AG08396 (cell line): ENCODE measurements around the gene SNX4.
"Not testable (repeated sequence)": the region's sequence is repeated elsewhere in the genome, so short reads cannot be mapped to it uniquely, and the experiment has no call there.

Source experiments
- DNase-seq: peaks from one replicate; pipeline ENCODE4 v3.0.0; 2012; ENCODE audit warnings: low spot score, mixed read lengths

The SNX4 gene

GRCh38 chr3:125519678-125520562 is at the start of gene SNX4:
Gene SNX4, minus strand, starts transcription at chr3:125520202. Its CDS starts 30 bp downstream, at chr3:125520172.
- peak; percentile 94 for DNase-seq

- DNase-seq: peak; percentile 43
Measured at GRCh38 chr3:125556314-125556713, 36.3 kb upstream of the SNX4 start.

DNA sequence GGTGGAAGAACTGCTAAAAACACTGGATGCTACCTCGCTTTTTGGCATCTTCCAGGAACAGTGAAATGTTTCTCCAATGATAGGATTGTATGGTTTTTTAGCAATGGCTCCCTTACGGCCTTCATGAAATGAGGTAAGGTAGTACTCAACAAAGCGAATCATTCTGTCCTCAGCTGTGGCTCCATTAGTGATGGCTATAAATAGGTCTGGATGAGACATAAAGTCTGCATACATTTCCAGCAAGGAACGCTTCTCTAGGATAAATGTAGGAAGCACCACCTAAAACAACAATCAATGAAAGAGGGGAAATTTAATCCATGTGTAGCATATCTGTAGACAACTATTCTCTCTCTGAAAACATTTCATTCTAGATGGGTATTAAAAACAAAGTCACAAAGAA is 32.4 kb upstream of the SNX4 start:
- no peak for DNase-seq

DNA sequence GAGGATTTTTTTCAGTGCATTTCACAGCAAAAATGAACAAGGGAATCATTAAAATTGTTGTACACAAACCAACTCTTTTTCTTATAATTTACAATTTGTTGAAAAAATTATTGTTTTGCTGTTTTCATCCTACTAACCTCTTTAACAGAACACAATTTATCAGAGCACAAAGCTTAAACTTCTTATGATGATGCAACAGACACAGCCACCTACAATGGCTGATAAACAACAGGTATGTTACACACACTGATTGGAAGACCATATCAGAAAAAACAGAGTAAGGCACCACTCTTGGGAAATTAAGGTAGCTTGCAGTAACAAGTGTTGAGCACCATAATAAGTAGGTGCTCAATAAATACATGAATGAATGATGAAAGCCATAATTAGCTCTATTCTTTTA is 8.9 kb upstream of the SNX4 start:
- no peak for DNase-seq

- DNase-seq: no peak
Measured at GRCh38 chr3:125525153-125525552, 5.2 kb upstream of the SNX4 start.

- DNase-seq: not testable (repeated sequence)
Measured at GRCh38 chr3:125520563-125520919, 539 bp upstream of the SNX4 start.

- no peak for DNase-seq
Measured at GRCh38 chr3:125515421-125515820, 4.6 kb downstream of the SNX4 start.

- DNase-seq: no peak
Measured at GRCh38 chr3:125513490-125514115, 6.4 kb downstream of the SNX4 start.

- no peak for DNase-seq
Measured at GRCh38 chr3:125512135-125512920, 7.7 kb downstream of the SNX4 start.

GRCh38 chr3:125511420-125512118 is 8.4 kb downstream of the SNX4 start:
- DNase-seq: no peak

- no peak for DNase-seq
Measured at GRCh38 chr3:125507128-125507527, 12.9 kb downstream of the SNX4 start.

DNA sequence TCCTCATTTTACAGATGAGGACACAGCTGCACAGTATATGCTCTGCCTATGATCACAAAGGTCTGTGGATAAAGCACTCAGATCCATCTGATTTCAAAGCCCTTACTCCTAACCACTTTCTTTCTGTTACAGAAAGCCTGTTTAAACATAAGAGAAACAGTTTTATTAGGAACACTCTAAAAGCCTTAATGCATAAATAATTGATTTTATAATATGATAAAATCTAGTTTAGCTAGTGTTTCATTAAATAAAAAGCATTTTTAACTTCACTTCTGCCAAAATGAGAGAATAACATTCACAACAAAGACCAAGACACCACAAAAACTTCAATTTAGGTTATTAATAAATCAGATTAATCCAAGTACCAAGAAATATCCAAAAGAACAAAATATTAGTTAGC is 21.4 kb downstream of the SNX4 start:
- no peak for DNase-seq

DNA sequence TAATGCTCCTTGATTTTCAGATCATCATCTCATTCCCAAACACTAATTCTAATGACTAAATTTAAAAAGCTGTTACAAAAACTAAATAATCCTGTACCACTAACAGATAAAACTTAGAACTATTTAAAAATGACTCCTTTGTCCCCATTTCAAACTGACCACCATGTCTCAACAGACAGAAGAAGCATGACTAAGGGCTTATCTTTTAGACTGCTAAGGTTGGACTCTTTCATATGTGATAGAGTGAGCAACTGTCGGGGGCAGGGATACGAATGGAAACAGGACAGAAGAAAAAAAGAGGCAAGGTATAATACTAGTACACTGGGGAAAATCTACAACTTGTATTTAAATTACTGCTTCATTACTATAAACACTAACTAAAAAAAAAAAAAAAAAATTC is 23.3 kb downstream of the SNX4 start:
- DNase-seq: no peak

DNA sequence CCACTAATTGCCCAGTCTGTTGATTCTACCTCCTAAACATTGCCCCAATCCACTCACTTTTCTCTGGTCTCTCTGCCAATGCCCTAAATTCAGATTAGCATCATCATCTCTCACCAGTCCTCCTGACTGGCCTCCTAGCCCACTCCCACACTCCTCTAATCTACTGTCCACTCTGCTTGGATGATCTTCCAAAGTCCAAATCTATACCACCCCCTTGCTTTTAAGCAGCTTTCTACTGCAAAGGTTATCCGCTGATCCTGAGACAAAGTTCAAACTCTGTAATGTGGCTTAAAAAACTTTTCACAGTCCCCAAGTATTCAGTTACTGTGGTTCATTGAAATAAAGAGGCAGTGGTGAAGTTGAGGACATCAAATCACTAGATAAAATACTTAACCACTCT is 37.6 kb downstream of the SNX4 start:
- DNase-seq: no peak

DNA sequence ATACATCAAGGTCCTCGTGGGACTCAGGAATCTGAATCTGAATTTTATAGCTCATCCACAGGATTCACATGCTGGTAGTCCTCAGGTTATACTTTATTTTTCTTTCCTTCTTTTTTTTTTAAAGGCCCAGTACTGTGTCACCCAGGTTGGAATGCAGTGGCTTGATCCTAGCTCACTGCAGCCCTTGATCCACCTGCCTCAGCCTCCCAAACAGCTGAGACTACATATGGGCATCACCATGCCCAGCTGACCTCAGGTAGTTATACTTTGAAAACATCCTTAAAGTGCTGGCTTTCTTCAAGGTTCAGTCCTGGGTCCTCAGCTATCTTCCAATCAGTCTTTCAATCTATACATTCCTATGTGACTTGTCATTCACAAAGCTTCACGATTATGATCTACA is 38.2 kb downstream of the SNX4 start:
- no peak for DNase-seq

DNA sequence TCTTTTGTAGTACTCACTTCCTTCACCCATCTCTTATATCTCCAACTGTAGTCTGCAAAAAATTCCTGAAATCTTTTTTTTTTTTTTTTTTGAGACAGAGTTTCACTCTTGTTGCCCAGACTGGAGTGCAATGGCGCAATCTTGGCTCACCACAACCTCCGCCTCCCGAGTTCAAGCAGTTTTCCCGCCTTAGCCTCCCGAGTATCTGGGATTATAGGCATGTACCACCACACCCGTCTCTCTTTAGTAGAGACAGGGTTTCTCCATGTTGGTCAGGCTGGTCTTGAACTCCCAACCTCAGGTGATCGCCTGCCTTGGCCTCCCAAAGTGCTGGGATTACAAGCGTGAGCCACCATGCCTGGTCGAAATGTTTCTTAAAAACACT is 38.6 kb downstream of the SNX4 start:
- DNase-seq: not testable (repeated sequence)

GRCh38 chr3:125480656-125481374 is 39.2 kb downstream of the SNX4 start:
- peak; percentile 30 for DNase-seq

- no peak for DNase-seq
Measured at GRCh38 chr3:125479091-125479490, 40.9 kb downstream of the SNX4 start.

DNA sequence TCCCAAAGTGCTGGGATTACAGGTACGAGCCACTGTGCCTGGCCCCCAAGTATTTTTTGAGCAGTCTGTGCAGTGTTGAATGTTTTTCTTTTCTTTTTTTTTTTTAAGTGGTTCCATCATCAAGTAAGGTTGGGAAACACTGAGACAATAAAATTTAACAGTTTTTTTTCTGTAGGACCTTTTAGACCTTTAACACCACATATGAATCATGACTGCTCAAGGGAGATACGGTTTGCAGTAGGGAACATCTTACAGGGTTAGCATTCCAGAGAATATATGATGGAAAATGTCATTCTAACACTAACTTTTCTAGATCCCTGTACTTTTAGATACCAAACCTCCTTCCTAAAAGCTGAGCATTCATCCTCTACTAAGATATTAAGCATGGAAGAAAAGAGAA is 41.7 kb downstream of the SNX4 start:
- no peak for DNase-seq

- no peak for DNase-seq
Measured at GRCh38 chr3:125477701-125478100, 42.3 kb downstream of the SNX4 start.

DNA sequence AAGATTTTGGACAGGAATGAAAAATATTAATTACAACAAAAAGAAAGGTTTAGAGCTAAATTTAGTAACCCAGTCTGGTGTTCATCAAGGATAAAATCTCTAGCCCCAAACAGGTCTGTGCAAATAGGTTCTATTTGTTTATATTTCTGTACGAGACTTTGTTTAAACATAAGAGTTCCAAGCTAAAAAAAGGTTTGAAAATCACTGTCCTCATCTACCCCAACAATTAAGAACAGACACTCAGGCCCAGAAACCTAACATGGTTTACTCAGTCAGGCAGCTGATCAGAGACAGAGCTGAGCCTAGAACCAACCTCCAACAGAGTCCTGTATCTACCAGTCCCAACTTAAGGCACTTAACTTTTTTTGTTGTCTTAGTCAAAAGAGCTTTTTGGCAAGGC is 49.3 kb downstream of the SNX4 start:
- no peak for DNase-seq
